BE2C (cell line): ENCODE results near the gene SRCAP.
"Not testable (repeated sequence)": the region's sequence is repeated elsewhere in the genome, so short reads cannot be mapped to it uniquely, and the experiment has no call there.

Source experiments
- DNase-seq: peaks from one replicate; pipeline ENCODE4 v3.0.0-alpha.2; 2020
- H3K27me3 ChIP-seq: fragments of 250-450 bp; sonication (Bioruptor Pico); 2 replicates; pipeline ENCODE4 v1.5.1; 2020; ENCODE audit warnings: mild to moderate bottlenecking
- H3K36me3 ChIP-seq: fragments of 250-450 bp; sonication (Bioruptor Pico); 2 replicates; pipeline ENCODE4 v1.5.1; 2020; ENCODE audit warnings: mild to moderate bottlenecking
- H3K4me1 ChIP-seq: fragments of 250-450 bp; sonication (Bioruptor Pico); 2 replicates; pipeline ENCODE4 v1.5.1; 2020
- H3K4me3 ChIP-seq: 2 replicates; pipeline ENCODE4 v1.5.1; 2011; ENCODE audit warnings: low read depth, low read length
- H3K9me3 ChIP-seq: fragments of 250-450 bp; sonication (Bioruptor Pico); 2 replicates; pipeline ENCODE4 v1.5.1; 2020
- TF ChIP-seq, protein P1 (sequence below): IDR thresholded peaks from 2 replicates; pipeline ENCODE4 v1.5.1; 2012; ENCODE audit warnings: mild to moderate bottlenecking, low read depth, low read length

The SRCAP gene

DNA sequence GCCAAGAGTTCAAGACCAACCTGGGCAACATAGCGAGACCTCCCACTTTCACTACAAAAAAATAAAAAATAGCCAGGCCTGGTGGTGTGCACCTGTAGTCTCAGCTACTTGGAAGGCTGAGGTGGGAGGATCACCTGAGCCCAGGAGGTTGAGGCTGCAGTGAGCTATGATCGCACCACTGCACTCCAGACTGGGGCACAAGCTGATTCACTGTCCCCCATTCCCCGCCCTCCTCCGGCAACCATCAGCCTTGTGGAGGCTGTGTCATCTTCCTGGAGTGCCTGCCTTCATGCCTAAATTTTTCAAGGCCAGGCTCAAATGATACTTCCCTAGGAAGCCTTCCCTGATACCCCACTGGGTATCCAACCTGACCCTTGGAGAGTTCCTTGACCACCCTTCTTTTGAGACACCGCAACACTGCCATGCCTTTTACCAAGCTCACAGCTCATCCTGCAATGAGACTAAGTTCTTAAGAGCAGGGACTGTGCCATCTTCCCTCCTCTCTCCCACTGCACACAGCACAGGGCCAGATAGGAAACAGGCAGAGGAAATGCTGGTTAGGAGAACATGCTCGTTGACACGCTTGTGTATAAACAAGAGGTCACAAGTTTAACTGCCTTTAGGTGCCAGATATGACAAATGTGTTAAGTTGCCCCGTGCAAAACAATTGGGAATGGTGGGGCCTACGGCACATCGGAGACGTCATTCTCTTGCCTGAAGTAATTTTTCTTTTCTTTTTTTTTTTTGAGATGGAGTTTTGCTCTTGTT lies 3.9 kb upstream of the SRCAP start:
- Histone ChIP-seq H3K4me1 (no peaks in the 10 kb centered on the region), H3K9me3 (no peaks in the 10 kb centered on the region), H3K4me3 (no peak overlapping the region), H3K36me3 (peaks cover 7% of the 10 kb centered on the region; the same call in 1 of the 2 replicates), H3K27me3 (no peaks in the 10 kb centered on the region)
- TF ChIP-seq, protein P1, sequence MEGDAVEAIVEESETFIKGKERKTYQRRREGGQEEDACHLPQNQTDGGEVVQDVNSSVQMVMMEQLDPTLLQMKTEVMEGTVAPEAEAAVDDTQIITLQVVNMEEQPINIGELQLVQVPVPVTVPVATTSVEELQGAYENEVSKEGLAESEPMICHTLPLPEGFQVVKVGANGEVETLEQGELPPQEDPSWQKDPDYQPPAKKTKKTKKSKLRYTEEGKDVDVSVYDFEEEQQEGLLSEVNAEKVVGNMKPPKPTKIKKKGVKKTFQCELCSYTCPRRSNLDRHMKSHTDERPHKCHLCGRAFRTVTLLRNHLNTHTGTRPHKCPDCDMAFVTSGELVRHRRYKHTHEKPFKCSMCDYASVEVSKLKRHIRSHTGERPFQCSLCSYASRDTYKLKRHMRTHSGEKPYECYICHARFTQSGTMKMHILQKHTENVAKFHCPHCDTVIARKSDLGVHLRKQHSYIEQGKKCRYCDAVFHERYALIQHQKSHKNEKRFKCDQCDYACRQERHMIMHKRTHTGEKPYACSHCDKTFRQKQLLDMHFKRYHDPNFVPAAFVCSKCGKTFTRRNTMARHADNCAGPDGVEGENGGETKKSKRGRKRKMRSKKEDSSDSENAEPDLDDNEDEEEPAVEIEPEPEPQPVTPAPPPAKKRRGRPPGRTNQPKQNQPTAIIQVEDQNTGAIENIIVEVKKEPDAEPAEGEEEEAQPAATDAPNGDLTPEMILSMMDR, result no peak
- DNase-seq, result no peak

DNA sequence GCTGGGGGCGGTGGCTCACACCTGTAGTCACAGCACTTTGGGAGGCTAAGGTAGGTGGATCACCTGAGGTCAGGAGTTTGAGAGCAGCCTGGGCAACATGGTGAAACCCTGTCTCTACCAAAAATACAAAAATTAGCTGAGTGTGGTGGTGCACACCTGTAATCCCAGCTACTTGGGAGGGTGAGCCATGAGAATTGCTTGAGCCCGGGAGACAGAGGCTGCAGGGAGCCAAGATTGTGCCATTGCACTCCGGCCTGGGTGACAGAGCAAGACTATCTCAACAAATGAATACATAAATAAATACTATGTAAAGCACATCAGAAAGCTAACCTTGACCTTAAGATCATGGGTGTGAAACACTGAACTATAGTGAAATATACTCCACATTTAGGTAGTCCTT lies 2.3 kb upstream of the SRCAP start:
- H3K9me3 ChIP-seq, H3K27me3 ChIP-seq, H3K4me1 ChIP-seq, H3K4me3 ChIP-seq, DNase-seq: not testable (repeated sequence)
- H3K36me3 ChIP-seq, result peaks cover 20% of the 10 kb centered on the region

DNA sequence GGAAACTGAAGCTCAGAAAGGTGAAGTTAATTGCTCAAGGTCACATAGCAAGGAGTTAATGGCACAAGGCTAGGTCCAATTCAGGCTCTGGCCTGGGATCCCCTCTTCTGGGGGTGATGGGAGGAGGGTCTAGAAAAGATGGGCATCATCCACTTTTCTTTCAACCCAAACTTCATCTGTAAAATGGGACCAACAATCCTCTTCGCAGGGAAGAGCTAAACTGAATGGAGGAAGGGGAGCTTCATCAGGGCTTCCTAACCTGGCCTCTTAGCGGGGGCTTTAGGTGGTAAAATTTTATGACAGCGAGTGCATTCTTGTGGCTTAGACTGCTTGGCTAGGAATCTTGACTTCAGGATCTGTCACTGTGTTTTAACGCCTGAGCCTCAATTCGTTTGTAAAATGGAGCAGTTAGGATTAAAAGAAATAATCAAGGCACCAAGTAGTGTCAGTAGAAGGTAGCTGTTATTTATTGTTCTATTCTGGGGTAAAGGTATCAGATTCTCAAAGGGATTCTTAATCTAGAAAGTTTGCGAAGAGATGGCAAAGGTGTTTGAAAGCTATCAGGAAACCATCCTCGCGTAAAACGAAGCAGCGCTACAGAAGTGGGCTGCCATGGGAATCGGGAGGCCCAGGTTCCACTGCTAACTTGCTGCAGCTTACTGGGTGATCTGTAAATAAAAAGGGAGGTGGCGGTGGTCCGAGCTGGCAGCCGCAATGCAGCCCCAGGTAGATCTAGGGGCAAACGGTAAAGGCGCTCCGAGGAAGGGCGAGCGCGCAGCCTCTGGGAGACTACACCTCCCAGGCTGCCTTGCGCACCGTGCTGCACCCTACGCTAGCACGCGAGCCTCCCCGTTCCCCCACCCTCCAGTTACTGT lies 1.5 kb upstream of the SRCAP start:
- no peaks in the 10 kb centered on the region for H3K4me1 ChIP-seq
- H3K27me3 ChIP-seq, result no peaks in the 10 kb centered on the region
- H3K4me3 ChIP-seq, result peak overlapping the region; percentile 93
- H3K36me3 ChIP-seq, result peaks cover 26% of the 10 kb centered on the region
- TF ChIP-seq, protein P1, result no peak
- H3K9me3 ChIP-seq, result no peaks in the 10 kb centered on the region
- DNase-seq, result no peak

DNA sequence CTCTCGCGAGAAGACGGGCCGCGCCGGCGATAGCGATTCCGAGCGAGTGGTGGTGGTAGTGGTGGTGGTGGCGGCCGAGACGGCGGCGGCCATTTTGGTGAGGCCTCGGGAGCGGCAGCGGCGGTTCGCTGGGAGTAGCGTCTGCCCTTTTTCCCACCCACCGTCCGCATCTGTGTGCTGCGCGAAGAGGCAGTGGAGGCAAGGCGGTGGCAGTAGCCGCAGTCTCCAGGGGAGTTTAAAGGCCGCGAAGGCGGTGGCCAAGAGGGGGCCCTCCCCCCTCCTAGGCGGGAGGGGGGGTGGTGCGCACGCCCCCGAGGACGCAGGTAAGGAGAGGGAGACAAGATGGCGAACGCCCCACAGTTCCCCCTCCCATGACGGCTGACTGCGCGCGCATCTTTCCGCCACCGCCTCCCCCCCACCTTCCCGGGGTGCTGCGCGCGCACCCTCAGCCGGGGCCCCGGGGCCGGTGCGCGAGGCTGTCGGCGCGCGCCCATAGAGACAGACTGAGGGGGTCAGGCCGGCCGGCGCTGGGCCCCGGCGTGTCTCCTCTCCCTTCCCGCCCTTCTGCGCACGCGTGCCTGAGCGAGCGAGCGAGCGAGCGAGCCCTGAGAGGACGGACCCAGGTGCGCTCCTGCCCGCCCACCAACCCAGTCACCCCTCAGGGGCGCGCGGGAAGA lies 694 bp upstream of the SRCAP start:
- TF ChIP-seq, protein P1, result no peak
- DNase-seq, result peak; percentile 99
- Histone ChIP-seq H3K4me1 (no peaks in the 10 kb centered on the region), H3K36me3 (peaks cover 29% of the 10 kb centered on the region), H3K27me3 (no peaks in the 10 kb centered on the region), H3K4me3 (peak overlapping the region; percentile 93), H3K9me3 (no peaks in the 10 kb centered on the region)

DNA sequence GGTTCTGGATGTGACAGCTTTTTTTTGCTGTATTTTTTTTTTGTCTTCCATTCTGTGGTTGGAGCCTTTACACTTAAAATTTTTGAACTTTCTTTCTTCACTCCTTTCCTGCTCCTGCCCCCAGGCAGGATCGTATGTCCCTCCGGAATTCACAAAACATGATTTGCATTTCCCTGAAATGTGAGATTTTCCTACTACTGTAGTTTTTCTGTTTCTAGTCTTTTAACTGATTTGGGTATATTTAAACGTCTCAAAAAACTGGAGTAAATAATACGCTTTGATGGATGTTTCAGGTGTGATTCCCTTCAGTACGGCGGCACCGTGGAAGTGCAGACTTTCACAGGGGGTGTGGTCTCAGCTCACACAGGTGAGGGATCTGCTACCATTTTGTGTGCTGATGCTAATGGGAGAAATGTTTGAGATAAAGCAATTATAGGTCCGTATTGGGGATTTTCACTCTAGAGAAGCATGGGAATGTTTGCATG lies 686 bp downstream of the SRCAP start:
- Histone ChIP-seq H3K27me3 (no peaks in the 10 kb centered on the region), H3K36me3 (peaks cover 41% of the 10 kb centered on the region)
- no peak for DNase-seq

DNA sequence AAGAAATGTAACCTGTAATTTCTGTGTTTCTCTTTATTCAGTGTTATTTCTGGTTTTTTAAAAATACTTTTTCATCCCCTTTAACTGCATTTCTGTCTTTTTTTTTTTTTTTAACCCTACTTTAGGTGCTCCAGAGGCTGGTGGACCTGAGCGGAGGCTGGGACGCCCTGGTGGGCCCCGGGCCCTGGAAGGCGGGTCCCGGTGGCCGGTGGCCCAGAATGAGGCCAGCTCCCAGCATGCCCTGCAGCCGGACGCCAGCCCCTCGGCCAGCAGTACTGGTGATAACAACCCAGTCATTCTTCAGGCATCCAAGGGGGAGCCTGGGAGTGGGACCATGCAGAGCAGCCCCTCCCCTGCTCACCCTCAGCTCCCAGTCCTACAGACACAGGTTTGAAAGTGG lies 1.5 kb downstream of the SRCAP start:
- H3K36me3 ChIP-seq, result peaks cover 50% of the 10 kb centered on the region

More for the DNA sequence above, 686 bp downstream of the SRCAP start:
- no peaks in the 10 kb centered on the region for H3K4me1 ChIP-seq
- H3K4me3 ChIP-seq, result peak overlapping the region; percentile 93
- TF ChIP-seq, protein P1, result no peak
- H3K9me3 ChIP-seq, result no peaks in the 10 kb centered on the region

More for the DNA sequence above, 1.5 kb downstream of the SRCAP start:
- DNase-seq, result peak; percentile 28
- no peaks in the 10 kb centered on the region for H3K27me3 ChIP-seq
- H3K4me3 ChIP-seq, result no peak overlapping the region
- no peaks in the 10 kb centered on the region for H3K9me3 ChIP-seq
- no peaks in the 10 kb centered on the region for H3K4me1 ChIP-seq
- TF ChIP-seq, protein P1, result no peak
